Common myeloid progenitor, CD34-positive (primary cell): Measurements from ENCODE around the gene ABCA7.

Source experiments
- CTCF ChIA-PET: fragments of 350-600 bp; sonication (Branson Sonifier 250); formaldehyde crosslinking; loops from one replicate; lab custom pipeline; 2021; ENCODE audit warnings: antibody characterized with exemption; lab: Charles Lee
- POLR2A ChIA-PET: fragments of 350-600 bp; sonication (Branson Sonifier 250); formaldehyde crosslinking; loops from one replicate; lab custom pipeline; 2021; ENCODE audit warnings: antibody characterized with exemption; lab: Charles Lee
- DNase-seq, 3 donors: peaks; one replicate each; pipeline versions ENCODE4 v3.0.0 to v3.0.0-alpha.2; 2013
- H3K27ac ChIP-seq, 2 experiments: 1 replicate in 1 of 2; 2 replicates in 1 of 2; pipeline ENCODE4 v1.7.0; 2013; ENCODE audit warnings: inconsistent platforms in 2 of 2, low read length in 2 of 2, mild to moderate bottlenecking in 2 of 2, low read depth in 1 of 2, moderate library complexity in 1 of 2; ENCODE audit not compliant: severe bottlenecking in 2 of 2, insufficient read depth in 1 of 2, poor library complexity in 1 of 2
- H3K27me3 ChIP-seq, 5 experiments: replicated peaks in 2 of 5; 1 replicate in 3 of 5; 2 replicates in 2 of 5; pipeline versions ENCODE4 v1.6.1 to v1.7.0; 2013; ENCODE audit warnings: low read length in 4 of 5, mild to moderate bottlenecking in 2 of 5, moderate library complexity in 2 of 5, inconsistent platforms in 1 of 5; ENCODE audit not compliant: insufficient read depth in 5 of 5, control insufficient read depth in 4 of 5
- H3K36me3 ChIP-seq, 4 experiments: 1 replicate in 2 of 4; 2 replicates in 2 of 4; pipeline versions ENCODE4 v1.6.1 to v1.7.0; 2013; ENCODE audit warnings: low read length in 3 of 4, control low read depth in 1 of 4, mild to moderate bottlenecking in 1 of 4; ENCODE audit not compliant: control insufficient read depth in 4 of 4, insufficient read depth in 4 of 4
- H3K4me1 ChIP-seq, 4 experiments: 1 replicate in 3 of 4; 2 replicates in 1 of 4; pipeline versions ENCODE4 v1.6.1 to v1.7.1; 2013; ENCODE audit warnings: low read length in 3 of 4, mild to moderate bottlenecking in 3 of 4, control low read depth in 1 of 4, inconsistent platforms in 1 of 4, moderate library complexity in 1 of 4; ENCODE audit not compliant: control insufficient read depth in 4 of 4, insufficient read depth in 4 of 4; ENCODE audit errors: control extremely low read depth in 1 of 4
- H3K4me3 ChIP-seq, 7 experiments: 1 replicate in 4 of 7; 2 replicates in 3 of 7; pipeline versions ENCODE4 v1.5.1 to v1.7.0; 2013; ENCODE audit warnings: mild to moderate bottlenecking in 7 of 7, low read length in 6 of 7, moderate library complexity in 6 of 7, inconsistent platforms in 2 of 7, low read depth in 2 of 7, control low read depth in 1 of 7; ENCODE audit not compliant: insufficient read depth in 4 of 7, control insufficient read depth in 1 of 7; ENCODE audit errors: extremely low read depth in 1 of 7
- H3K9me3 ChIP-seq, 5 experiments: 1 replicate in 4 of 5; 2 replicates in 1 of 5; pipeline versions ENCODE4 v1.6.1 to v1.7.1; 2013; ENCODE audit warnings: low read length in 4 of 5, mild to moderate bottlenecking in 2 of 5, inconsistent platforms in 1 of 5, low read depth in 1 of 5, moderate library complexity in 1 of 5; ENCODE audit not compliant: control insufficient read depth in 4 of 5, insufficient read depth in 2 of 5; ENCODE audit errors: control extremely low read depth in 1 of 5
- WGBS: methylation state at CpG from one replicate; pipeline ENCODE4 v1.1.5; 2013; ENCODE audit not compliant: insufficient coverage; 5-methylcytosine and 5-hydroxymethylcytosine counted together

ABCA7 gene

DNA sequence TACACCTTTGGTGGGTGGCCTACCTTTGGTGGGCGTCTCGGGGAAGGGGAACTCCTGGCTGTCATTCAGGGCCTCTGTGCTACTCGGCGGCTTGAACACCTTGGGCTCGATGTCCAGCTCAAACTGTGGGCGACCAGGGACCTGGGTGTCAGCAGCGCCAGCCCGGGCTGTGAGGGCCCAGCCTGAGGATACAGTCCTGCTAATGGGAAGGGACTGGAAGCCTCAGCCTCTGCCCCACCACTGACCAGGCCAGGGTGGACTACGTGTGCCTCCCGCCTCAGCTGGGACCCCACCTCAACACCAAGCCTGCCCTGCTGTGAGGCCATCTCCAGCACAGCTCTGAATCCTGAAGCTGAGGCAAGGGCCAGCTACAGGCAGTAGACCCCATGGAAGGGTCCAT, 26.7 kb upstream of the ABCA7 start:
- no peak for DNase-seq
- Histone ChIP-seq H3K9me3 (no peaks in the 10 kb centered on the region), H3K4me1 (peaks cover 0 to 16% (median 13%) of the 10 kb centered on the region in 4 experiments), H3K36me3 (peaks cover 4 to 81% (median 50%) of the 10 kb centered on the region in 4 experiments), H3K4me3 (no peak overlapping the region), H3K27ac (no peak overlapping the region), H3K27me3 (no peaks in the 10 kb centered on the region)
- CTCF ChIA-PET = interaction anchor here (1.1 kb wide), 1 partner anchor 8 kb away, joined by 3 read pairs; the partner anchor contains the start of gene RNU6-2
- 96% methylated on average over 2 of the region's 10 CpGs for WGBS
- POLR2A ChIA-PET = no interaction called here

- ChIA-PET POLR2A (interaction anchor here (1.0 kb wide), 1 partner anchor 13 kb away, joined by 3 read pairs; no protein-coding TSS in a partner anchor), CTCF (interaction anchor here (0.6 to 1.5 kb wide), 2 partner anchors 10 to 18 kb away, joined by 3 to 6 read pairs; no protein-coding TSS in a partner anchor)
- Histone ChIP-seq H3K27ac (no peak overlapping the region), H3K4me3 (no peak overlapping the region), H3K27me3 (no peaks in the 10 kb centered on the region), H3K9me3 (no peaks in the 10 kb centered on the region), H3K4me1 (peaks cover 0 to 28% (median 22%) of the 10 kb centered on the region in 4 experiments), H3K36me3 (peaks cover 4 to 87% (median 42%) of the 10 kb centered on the region in 4 experiments)
- no peak for DNase-seq
- 94% methylated on average over 48 of the region's 49 CpGs for WGBS
Observed at GRCh38 chr19:1014161-1015060, 25.5 kb upstream of the ABCA7 start.

DNA sequence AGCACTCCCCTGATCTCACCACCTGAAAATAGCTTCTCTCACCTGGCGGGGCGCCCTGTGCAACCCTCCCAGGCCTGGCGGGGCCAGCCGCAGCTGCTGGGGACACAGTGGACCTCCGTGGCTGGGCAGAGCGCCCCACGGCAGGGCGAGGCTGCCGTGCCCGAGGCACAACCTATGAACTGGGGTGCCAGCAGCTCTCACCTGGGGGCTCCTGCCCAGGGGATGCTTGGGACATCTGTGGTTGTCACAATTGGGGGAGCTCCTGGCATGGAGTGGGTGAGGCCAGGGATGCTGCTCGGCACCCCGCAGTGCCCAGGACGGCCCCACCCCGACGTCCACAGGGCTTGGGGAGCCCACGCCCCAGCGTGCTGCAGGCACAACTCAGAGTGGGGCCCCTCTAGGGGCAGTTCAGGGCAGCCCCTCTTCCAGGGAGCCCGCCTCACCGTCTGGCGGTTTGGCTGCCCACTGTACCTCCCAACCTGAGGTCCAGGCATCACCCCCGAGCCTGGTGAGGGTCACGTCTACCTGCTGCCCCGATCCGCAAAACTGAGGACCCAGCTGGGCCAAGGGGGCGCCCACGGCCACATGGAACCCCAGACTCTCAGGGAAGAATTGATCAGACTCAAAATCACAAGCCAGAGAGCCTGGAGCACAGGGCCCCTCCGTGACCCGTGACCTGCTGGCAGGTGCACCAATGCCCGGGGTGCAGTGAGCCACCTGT, 24.7 kb upstream of the ABCA7 start:
- Histone ChIP-seq H3K4me3 (no peak overlapping the region), H3K9me3 (no peaks in the 10 kb centered on the region), H3K4me1 (peaks cover 0 to 36% (median 30%) of the 10 kb centered on the region in 4 experiments), H3K27me3 (no peaks in the 10 kb centered on the region), H3K27ac (no peak overlapping the region), H3K36me3 (peaks cover 4 to 80% (median 37%) of the 10 kb centered on the region in 4 experiments)
- WGBS = 98% methylated on average over 24 of the region's 29 CpGs
- CTCF ChIA-PET = interaction anchor here (1.5 kb wide), 1 partner anchor 11 kb away, joined by 6 read pairs; no protein-coding TSS in a partner anchor
- DNase-seq = no peak
- POLR2A ChIA-PET = interaction anchor here (0.6 kb wide), 1 partner anchor 16 kb away, joined by 3 read pairs; no protein-coding TSS in a partner anchor

GRCh38 chr19:1015782-1016646, 23.9 kb upstream of the ABCA7 start:
- Histone ChIP-seq H3K4me3 (no peak overlapping the region), H3K27me3 (no peaks in the 10 kb centered on the region), H3K27ac (peak overlapping the region in 1 of 2 experiments; percentile 36), H3K9me3 (no peaks in the 10 kb centered on the region), H3K4me1 (peaks cover 0 to 39% (median 33%) of the 10 kb centered on the region in 4 experiments), H3K36me3 (peaks cover 2 to 72% (median 31%) of the 10 kb centered on the region in 4 experiments)
- no peak for DNase-seq
- ChIA-PET CTCF (interaction anchor here (1.0 to 1.5 kb wide), 3 partner anchors 12 to 92 kb away, joined by 3 to 6 read pairs (median 3); no protein-coding TSS in a partner anchor), POLR2A (interaction anchor here (0.6 kb wide), 1 partner anchor 17 kb away, joined by 3 read pairs; no protein-coding TSS in a partner anchor)
- 91% methylated on average over 25 of the region's 31 CpGs for WGBS

DNA sequence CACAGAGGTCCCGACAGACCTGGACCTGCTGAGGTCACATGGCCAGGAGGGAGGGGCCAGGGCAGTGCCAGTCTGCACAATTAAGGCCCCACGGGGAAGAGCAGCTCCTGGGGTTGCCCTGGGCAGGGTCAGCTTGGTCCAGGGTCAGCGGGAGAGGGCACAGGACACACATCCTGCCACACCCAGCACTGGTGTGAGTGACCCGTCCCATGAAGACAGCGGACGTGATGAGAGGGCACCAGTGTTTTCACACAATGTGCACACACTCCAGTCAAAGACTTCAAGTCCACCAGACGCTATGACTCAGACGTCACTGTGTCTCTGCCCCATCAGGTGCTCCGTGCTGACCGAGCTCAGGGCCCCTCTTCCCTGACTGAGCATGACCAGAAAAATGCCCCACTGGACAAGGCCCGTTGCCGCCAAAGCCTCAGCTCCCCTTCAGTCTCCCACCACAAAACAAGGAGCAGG, 23.2 kb upstream of the ABCA7 start:
- WGBS = 82% methylated on average over 12 of the region's 12 CpGs
- H3K27ac ChIP-seq = peak overlapping the region in 1 of 2 experiments; percentile 36
- DNase-seq = no peak
- ChIA-PET POLR2A (no interaction called here), CTCF (interaction anchor here (0.9 to 1.2 kb wide), 3 partner anchors 68 to 198 kb away, joined by 3 read pairs; no protein-coding TSS in a partner anchor)
- no peaks in the 10 kb centered on the region for H3K27me3 ChIP-seq
- peaks cover 2 to 66% (median 27%) of the 10 kb centered on the region in 4 experiments for H3K36me3 ChIP-seq
- peaks cover 0 to 43% (median 36%) of the 10 kb centered on the region in 4 experiments for H3K4me1 ChIP-seq
- H3K4me3 ChIP-seq = no peak overlapping the region
- no peaks in the 10 kb centered on the region for H3K9me3 ChIP-seq
